IPS-20b (cell line): ENCODE measurements around the gene NMRAL1.
A peak's percentile ranks its signal among the peaks of the same experiment; 100 is the strongest.

Source experiments
- H3K27ac ChIP-seq: one replicate; pipeline ENCODE4 v1.5.1; 2013; ENCODE audit warnings: low read length
- H3K27me3 ChIP-seq: 2 replicates; pipeline ENCODE4 v1.6.1; 2013; ENCODE audit warnings: mild to moderate bottlenecking, low read length, inconsistent platforms; ENCODE audit not compliant: insufficient read depth
- H3K36me3 ChIP-seq: 2 replicates; pipeline ENCODE4 v1.6.1; 2013; ENCODE audit warnings: low read depth, mild to moderate bottlenecking, inconsistent platforms, low read length, moderate library complexity; ENCODE audit not compliant: insufficient read depth
- H3K4me1 ChIP-seq: 2 replicates; pipeline ENCODE4 v1.6.1; 2013; ENCODE audit warnings: mild to moderate bottlenecking, control low read depth, inconsistent platforms, low read length, moderate library complexity; ENCODE audit not compliant: insufficient read depth
- H3K4me3 ChIP-seq: 2 replicates; pipeline ENCODE4 v1.5.1; 2013; ENCODE audit warnings: mild to moderate bottlenecking, low read length, inconsistent platforms
- H3K9ac ChIP-seq: 2 replicates; pipeline ENCODE4 v1.6.1; 2013; ENCODE audit warnings: low read depth, mild to moderate bottlenecking, inconsistent platforms, low read length, moderate library complexity
- H3K9me3 ChIP-seq: 2 replicates; pipeline ENCODE4 v1.6.1; 2013; ENCODE audit warnings: mild to moderate bottlenecking, low read depth, low read length, inconsistent platforms; ENCODE audit not compliant: insufficient read depth

NMRAL1 gene

DNA sequence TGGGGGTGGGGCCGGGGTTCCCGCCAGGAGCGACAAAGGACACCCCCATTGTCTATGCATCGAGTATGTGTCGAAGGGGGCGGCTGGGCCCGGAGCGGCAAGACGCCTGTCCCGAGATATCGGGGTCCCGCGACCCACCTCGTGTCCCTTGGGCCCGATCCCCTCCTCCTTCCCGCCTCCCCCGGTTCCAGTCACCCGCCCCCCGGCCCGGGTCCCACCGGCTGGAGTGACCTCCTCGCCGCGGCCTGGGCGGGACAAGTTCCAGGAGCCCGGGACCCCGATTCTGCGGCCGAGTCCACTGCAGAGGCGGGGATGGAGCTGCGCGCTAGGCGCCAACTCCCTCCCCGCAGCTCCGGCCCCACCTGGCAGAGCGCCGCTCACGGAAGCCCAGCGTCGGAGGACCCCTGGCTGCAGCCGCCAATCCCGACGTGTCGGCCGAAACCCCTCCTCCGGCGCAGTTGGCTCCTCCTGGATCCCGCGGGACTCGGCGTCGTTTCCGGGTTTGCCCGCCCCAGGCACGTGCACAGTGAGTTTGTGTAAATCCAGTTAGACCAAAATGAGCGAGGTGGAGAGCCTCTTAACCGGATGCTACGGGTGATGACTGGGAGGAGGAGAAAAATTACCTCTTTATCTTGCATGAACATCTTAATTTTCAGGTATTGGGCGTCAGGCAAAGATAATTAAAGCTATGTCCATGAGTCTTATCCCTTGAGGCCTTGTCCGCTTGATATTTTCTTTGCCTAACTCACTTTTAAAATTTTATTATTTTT is at the start of gene NMRAL1:
NMRAL1 (minus strand) TSS at position 434 of the 770 bp plus-strand sequence. CDS start 493 bp downstream, outside the sequence.
- H3K9me3 ChIP-seq = no peaks in the 10 kb centered on the region
- H3K9ac ChIP-seq = peak within 1 kb of the TSS; percentile 98
- H3K4me1 ChIP-seq = no peaks in the 10 kb centered on the region
- peak within 1 kb of the TSS; percentile 92 for H3K4me3 ChIP-seq
- H3K27me3 ChIP-seq = no peaks in the 10 kb centered on the region
- peak within 1 kb of the TSS; percentile 75 for H3K27ac ChIP-seq
- H3K36me3 ChIP-seq = peaks cover 12% of the 10 kb centered on the region

DNA sequence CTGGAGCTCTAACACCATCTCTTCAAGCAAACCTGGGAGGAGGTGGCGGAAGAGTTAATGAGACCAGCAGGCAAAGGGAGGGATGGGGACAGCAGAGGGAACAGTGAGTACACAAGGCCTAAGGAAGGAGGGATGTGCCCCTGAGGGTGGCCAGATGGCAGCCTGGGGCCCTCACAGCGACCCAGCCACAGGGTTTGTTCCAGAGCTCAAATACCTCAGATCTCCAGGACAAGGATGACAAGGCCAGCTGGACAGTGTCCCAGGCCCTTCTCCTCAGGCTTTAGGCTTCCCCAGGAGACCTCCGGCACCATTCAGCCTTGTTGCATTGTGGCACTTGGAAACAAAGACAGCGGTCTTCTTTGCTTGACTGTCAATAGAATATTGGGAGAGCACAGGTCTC is 49.3 kb upstream of the NMRAL1 start:
- no peak overlapping the region for H3K27ac ChIP-seq
- peaks cover 16% of the 10 kb centered on the region; the same call in 1 of the 2 replicates for H3K4me1 ChIP-seq
- H3K9ac ChIP-seq = no peak overlapping the region
- H3K4me3 ChIP-seq = no peak overlapping the region
- H3K9me3 ChIP-seq = no peaks in the 10 kb centered on the region
- no peaks in the 10 kb centered on the region for H3K36me3 ChIP-seq
- no peaks in the 10 kb centered on the region for H3K27me3 ChIP-seq

DNA sequence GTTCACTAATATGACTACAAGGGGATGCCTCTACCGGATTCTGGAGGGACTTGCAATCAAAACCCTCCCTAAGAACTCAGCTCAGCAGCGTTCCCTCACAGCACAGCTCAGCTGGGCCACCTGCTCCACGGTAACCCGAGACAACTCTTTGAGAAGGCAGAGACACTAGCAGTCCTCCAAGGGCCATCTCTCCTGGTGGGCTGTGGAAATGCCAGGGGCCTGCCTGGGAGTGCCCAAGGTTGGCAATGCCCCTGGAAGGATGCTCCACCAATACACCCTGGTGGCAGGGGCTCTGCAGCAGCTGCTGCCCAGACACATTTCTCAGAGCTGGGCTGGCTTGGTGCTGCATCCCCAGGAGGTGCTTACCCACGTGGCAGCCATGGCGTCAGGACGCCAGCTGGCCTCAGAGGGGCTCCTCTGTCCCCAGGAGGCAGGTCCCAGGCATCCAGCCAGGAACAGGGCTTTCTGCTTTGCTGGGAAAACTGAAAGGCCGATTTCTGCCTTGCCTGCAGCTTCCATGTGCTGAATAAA is 47.7 kb upstream of the NMRAL1 start:
- peaks cover 16% of the 10 kb centered on the region; the same call in 1 of the 2 replicates for H3K4me1 ChIP-seq
- peak overlapping the region; percentile 22 for H3K27ac ChIP-seq
- H3K36me3 ChIP-seq = no peaks in the 10 kb centered on the region
- no peak overlapping the region for H3K4me3 ChIP-seq
- 0 out of 2 replicates have a peak overlapping the region, but pooled peaks have one; percentile 38 for H3K9ac ChIP-seq
- H3K27me3 ChIP-seq = no peaks in the 10 kb centered on the region
- H3K9me3 ChIP-seq = no peaks in the 10 kb centered on the region

DNA sequence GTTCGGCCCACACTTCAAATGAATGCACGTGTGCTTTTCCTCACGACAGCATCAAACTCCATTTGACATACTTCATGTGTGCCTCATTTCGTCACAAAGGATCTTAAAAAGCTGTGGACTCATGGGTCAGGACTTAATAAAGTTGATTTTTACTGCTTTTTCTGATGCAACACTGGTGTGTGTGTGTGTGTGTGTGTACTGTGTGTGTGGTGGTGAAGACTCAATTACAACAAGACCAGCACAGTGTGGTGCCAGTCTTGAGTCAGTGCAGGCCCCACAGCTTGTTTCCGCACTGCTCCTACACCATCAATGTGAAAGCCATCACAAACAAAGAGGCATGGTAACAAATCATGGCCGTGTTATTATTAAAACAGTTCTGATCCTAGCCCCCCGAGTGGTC is 46.5 kb upstream of the NMRAL1 start:
- Histone ChIP-seq H3K27ac (no peak overlapping the region), H3K9me3 (no peaks in the 10 kb centered on the region), H3K9ac (no peak overlapping the region; the same call in 1 of the 2 replicates), H3K36me3 (no peaks in the 10 kb centered on the region), H3K27me3 (no peaks in the 10 kb centered on the region), H3K4me3 (no peak overlapping the region), H3K4me1 (peaks cover 16% of the 10 kb centered on the region; the same call in 1 of the 2 replicates)

DNA sequence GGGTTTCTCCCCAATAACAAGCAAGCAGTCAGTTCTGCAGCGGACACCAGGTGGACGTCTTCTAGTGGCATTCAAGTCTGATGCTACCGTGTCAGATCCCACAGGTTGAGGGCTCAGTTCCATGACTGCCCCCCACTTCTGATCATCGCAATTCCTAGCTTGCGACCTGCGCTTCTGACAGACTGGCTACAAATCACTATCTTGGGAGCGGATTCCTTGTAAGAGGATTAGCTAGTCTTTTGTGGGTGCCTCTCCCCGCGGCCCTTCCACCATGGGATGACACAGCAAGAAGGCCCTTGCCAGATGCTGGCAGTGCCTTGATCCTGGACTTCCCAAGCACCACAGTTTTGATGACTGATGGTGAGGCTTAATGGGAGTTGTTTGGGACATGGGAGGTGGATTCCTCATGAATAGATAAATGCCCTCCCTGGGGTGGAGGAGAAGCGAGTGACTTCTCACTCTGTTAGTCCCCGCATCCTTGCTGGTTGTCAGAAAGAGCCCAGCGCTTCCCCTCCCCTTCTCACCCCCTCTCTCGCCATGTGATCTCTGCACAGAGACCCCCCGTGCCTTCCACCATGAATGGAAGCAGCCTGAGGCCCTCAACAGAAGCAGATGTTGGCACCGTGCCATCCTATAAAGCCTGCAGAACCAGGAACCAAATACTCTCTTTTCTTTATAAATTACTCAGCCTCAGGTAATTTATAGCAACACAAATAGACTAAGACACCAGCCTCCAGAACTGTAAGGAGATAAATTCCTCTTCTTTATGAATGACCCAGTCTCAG is 45.0 kb upstream of the NMRAL1 start:
- no peaks in the 10 kb centered on the region for H3K36me3 ChIP-seq
- H3K27ac ChIP-seq = no peak overlapping the region
- no peaks in the 10 kb centered on the region for H3K9me3 ChIP-seq
- peaks cover 16% of the 10 kb centered on the region; the same call in 1 of the 2 replicates for H3K4me1 ChIP-seq
- H3K4me3 ChIP-seq = no peak overlapping the region
- H3K27me3 ChIP-seq = no peaks in the 10 kb centered on the region
- H3K9ac ChIP-seq = no peak overlapping the region

DNA sequence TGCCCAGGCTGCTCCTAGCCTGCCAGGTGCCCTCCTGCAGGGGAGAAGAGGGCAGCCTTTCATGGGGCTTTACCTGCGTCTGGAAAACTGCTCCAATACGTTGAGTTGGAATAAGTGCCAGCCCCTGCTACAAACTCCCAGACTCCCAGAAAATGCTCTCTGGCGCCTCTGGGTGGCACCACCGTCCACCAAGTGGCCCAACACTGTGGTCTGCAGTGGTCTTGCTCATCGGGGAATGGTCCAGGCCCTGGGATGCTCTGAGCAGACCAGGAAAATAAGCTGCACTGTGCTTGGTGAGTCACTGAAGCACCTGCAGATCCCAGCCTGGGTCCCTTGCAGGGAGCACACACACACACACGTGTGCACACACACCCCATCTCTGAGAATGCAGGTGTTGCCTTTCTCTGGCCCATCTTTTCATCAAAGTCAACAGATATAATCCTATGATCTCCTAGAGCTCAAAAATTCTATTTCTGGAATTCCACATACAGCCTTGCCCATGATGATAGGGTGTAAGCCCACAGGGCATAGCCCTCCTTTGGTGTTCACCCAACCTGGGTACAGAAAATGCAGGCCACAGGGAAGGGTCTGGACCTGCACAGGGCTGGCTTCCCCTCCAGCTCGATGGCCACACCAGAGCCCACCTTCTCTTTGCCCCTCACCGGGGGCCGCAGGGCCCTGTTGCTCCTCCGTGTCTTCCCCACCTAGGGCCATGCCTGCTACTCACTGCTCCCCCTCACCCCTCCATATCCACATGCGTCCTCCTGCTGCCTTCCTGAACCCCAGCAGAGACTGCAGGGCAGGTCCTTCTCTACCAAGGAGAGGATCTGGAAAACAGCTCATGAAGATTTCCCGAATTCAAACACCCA is 43.6 kb upstream of the NMRAL1 start:
- peaks cover 11% of the 10 kb centered on the region; the same call in 1 of the 2 replicates for H3K4me1 ChIP-seq
- H3K4me3 ChIP-seq = no peak overlapping the region
- no peak overlapping the region for H3K27ac ChIP-seq
- no peaks in the 10 kb centered on the region for H3K27me3 ChIP-seq
- H3K36me3 ChIP-seq = peaks cover 11% of the 10 kb centered on the region; the same call in 1 of the 2 replicates
- no peaks in the 10 kb centered on the region for H3K9me3 ChIP-seq
- no peak overlapping the region for H3K9ac ChIP-seq

DNA sequence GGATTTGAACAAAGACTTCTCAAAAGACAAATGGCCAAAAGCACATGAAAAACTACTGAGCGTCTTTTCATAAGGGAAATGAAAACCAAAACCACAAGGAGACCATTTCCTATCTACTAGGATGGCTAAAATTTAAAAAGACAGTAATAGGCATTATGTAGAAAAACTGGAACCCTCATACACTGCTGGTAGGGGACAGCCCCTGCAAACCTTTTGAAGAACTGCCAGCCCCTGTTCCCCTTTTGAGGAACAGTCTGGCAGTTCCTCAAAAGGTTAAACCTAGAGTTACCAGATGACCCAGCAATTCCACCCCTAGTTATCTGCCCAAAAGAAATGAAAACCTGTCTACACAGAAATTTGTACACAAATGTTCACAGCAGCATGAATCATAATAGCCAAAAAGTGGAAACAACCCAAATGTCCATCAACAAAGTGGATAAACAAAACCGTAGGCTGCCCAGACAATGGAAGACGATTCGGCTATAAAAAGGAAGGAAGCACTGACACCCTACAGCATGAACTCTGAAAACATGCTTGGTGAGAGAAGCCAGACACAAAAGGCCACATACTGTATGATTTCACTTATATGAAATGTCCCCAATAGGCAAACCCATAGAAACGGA is 41.3 kb upstream of the NMRAL1 start:
- Histone ChIP-seq H3K36me3 (peaks cover 28% of the 10 kb centered on the region), H3K27ac (no peak overlapping the region), H3K27me3 (no peaks in the 10 kb centered on the region), H3K4me3 (no peak overlapping the region), H3K9me3 (no peaks in the 10 kb centered on the region), H3K4me1 (no peaks in the 10 kb centered on the region), H3K9ac (no peak overlapping the region)

DNA sequence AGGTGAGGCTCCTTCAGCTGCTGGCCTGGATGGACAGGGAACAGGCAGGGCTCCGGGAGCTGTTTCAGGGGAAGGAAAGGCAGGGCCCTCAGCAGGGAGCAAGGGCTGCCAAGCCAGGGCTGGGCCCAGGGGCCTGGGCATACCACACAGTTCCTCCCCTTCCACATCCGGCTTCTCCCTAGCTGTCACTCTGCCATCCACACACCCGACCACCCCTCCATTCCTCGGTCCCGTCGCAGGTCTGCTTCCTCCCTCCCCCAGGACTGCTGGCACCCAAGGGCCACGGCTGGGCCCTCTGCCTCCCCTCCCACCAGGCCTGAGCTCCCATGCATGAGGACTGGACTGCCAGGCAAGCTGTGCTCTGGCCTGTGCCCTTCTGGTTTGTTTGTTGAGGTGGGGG is 40.2 kb upstream of the NMRAL1 start:
- Histone ChIP-seq H3K27me3 (no peaks in the 10 kb centered on the region), H3K9ac (no peak overlapping the region), H3K27ac (no peak overlapping the region)

DNA sequence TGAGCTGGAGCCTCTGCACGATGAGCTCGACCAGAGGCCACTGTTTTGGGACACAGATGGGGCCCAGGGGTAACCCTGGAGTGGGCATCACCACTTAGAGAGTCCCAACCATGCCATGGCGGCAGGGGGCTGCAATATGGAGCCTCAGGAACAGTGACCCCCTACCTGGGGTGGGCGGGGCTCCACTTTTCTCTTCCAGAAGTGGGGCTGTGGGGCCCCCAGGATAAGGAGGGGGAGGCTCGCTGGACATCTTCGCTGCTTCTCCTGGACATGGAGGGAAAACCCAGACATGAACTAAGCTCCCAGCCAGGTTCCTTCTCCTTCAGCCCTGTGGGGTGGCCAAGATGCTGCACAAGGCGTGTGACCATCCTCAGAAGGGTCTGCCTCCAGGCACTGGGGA is 39.5 kb upstream of the NMRAL1 start:
- no peaks in the 10 kb centered on the region for H3K9me3 ChIP-seq
- H3K27ac ChIP-seq = no peak overlapping the region
- no peaks in the 10 kb centered on the region for H3K4me1 ChIP-seq
- no peaks in the 10 kb centered on the region for H3K27me3 ChIP-seq
- peaks cover 45% of the 10 kb centered on the region for H3K36me3 ChIP-seq
- no peak overlapping the region for H3K4me3 ChIP-seq
- H3K9ac ChIP-seq = no peak overlapping the region

More for the DNA sequence above, 40.2 kb upstream of the NMRAL1 start:
- no peak overlapping the region for H3K4me3 ChIP-seq
- no peaks in the 10 kb centered on the region for H3K9me3 ChIP-seq
- peaks cover 38% of the 10 kb centered on the region for H3K36me3 ChIP-seq
- no peaks in the 10 kb centered on the region for H3K4me1 ChIP-seq

DNA sequence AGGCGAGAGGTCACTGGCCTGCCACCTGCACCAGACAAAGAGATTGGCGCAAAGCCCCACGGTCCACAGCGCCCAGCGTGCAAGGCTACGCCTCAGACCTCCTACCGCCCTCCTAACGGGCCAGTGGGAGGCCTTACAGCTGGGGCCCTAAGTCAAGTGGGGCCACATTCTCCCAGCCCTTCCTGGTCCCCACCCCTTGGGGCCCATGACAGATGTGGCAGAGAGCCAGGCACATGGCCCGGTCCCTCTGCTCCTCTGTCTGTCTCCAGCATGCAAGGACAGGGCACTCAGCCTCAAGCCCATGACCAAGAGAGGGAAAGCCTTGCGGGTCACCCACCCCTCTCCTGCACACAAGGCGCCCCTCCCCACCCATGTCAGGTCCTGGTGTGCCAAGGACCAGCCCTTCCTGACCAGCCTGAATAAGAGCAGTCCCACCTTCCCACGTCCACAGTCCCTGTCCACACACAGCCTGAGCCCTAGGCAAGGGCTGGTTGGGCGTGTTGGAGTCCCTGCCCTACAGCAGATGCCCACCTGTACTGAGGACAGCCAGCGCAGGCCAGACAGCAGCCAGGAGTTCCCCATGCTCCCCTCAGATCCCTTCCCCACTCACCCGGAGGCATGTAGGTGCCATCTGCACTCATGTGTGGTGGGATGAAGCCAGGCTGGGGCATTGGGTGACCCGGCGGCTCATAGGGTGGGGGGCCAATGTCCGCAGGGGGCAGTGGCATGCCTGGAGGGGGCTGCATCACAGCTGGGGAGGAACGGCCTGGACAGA is 38.8 kb upstream of the NMRAL1 start:
- Histone ChIP-seq H3K9ac (no peak overlapping the region), H3K36me3 (peaks cover 51% of the 10 kb centered on the region), H3K27ac (no peak overlapping the region), H3K4me3 (no peak overlapping the region), H3K27me3 (no peaks in the 10 kb centered on the region), H3K9me3 (no peaks in the 10 kb centered on the region), H3K4me1 (no peaks in the 10 kb centered on the region)
